SKM-1 (cell line): ENCODE measurements around the gene COX5A.
"Not testable (repeated sequence)": the region's sequence is repeated elsewhere in the genome, so short reads cannot be mapped to it uniquely, and the experiment has no call there.

Source experiments
- DNase-seq: peaks from one replicate; lab custom pipeline; 2025; ENCODE audit not compliant: unreplicated experiment; lab: John Stamatoyannopoulos, UW

The COX5A gene

DNA sequence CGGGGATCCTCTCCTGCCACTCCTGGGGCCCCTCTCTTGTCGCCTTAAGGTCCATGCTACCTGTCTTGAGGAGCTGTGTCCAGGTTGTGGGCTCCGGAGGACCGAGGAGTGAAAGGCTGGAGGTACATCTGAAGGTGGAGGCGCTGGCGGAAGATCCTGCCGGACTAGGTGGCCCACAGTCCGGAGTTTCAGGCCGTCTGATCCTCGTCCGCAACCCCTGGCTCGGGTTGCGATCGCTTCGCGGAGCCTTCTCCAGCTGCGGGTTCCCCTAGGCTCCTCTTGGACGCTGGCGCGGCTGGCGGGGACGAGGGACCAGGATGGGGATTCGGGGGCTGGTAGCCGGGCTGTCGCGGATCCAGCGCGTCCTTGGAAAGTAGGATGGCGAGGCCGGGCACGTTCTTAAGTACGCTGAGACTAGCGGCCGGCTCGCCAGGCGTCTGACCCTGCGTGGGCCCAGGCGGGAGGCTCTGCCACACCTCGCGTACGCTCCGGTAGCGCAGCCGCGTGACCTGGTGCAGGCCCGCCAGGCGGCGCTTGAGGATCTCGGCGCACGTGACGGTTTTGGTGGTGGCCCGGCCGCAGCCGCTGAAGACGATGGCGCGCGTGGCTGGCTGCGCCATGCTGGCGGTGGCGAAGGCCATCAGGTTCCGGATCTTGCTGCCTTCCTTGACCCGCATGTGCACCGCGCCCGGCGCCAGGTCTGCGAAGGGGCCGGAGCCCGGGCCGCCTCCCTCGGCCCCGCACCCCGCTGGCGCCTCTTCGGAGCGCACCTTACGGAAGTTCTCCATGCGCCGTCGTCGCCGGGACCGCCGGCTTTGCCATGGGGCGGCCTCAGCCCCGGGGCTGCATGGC lies 18.1 kb upstream of the COX5A start:
- DNase-seq: no peak

DNA sequence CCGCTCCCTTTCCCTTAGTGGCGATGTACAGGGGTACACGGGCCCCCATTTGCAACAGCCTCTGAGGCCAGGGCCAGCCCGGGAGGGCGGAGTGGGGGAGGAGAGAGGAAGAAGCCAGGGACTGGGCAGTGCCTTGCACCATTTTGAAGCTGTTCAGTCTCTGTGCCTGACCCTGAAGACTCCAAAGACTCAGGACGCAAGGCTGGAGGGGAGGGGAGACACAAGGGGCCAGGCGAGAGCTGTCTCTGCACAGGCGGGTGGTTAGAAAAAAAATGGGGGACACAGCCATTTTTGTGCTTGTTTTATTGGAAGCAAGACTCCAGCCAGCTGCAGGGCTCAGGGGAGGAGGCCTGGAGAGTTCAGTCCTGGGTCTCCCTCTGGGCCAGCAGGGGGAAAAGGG lies 17.1 kb upstream of the COX5A start:
- DNase-seq: no peak

DNA sequence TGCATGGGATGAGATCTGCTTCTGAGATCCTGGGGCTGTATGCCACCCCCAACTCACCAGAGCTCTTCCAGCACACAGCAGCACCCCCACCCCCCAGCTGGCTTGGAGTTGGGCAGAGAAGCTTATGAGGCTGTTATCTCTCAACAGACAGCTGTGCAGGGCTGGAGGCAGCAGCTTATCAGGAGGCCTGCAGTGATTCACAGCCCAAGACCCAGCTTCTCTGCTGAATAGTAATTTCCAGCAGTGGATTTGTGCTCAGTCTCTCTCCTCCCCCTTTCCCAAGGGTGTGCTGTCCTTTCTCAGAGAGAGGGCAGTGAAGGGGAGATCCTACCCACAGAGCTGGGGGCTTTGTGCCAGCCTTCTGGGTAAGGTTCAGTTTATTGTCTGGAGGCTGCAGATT lies 16.6 kb upstream of the COX5A start:
- no peak for DNase-seq

DNA sequence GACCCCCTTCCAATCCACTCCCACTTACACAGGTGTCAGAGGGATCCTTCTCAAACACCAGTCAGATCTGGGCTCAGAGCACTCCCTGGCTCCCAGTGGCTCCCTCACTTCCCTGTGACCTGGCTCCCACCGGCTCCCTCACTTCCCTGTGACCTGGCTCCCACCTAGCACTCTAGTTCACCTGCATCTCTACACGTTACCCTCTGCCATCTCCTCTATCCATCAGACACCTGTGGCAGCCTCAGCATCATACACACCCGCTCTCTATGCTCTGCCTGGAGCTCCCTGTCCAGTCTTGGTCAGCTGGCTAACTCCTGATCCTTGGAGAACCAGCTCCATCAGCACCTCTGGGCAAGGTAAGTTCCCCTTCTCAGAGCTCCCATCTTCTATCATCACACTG lies 13.1 kb upstream of the COX5A start:
- no peak for DNase-seq

DNA sequence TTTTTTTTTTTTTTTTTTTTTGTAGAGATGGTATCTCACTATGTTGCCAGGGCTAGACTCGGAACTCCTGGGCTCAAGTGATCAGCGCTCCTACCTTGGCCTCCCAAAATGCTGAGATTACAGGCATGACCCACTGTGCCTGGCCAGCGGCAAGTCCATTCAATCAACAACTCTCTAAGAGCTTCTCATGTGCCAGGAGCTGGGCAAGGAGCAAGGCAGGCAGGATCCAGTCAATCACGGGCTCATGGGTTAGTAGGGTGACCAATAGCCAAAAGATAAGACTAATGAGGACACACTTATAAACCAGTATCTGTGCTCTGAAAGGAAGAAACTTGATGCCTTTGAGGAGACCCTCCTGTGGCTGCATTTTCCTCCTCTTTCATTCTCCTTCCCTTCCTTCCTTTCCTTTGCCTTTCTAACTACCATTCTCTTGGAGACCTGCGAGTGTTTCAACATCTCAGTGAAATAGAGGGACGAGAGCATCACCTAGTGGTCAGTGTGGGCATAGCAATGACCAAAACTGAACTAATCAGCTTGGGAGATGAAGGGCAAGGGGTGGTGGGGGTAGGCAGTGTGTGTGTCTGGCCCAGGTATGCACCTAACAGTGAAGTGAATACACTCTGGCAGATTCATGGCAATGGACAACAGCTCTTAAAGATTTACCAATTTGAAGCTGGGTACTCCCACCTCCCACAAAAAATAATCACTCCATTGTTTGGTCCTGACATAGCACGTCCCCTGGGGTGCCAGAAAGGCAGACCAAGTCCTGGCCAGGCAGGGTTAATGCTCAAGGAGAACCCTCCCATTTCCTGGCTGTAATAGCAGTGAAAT lies 12.4 kb upstream of the COX5A start:
- peak; percentile 46 for DNase-seq

DNA sequence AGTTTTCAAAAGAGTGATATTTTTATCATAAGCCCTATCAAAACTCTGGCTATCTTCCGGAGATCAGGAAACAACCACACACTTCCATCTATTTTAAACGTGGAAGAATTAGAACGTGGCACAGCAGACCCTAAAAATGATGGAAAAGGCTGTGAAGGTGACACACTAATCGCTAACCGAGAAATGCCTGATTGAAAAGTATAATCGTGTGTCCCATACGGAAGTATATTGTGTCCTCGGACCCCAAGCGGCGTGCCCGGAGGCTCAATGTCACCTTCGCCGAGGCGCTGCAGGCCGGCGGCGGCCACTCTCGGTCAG lies 642 bp downstream of the COX5A start:
- no peak for DNase-seq

DNA sequence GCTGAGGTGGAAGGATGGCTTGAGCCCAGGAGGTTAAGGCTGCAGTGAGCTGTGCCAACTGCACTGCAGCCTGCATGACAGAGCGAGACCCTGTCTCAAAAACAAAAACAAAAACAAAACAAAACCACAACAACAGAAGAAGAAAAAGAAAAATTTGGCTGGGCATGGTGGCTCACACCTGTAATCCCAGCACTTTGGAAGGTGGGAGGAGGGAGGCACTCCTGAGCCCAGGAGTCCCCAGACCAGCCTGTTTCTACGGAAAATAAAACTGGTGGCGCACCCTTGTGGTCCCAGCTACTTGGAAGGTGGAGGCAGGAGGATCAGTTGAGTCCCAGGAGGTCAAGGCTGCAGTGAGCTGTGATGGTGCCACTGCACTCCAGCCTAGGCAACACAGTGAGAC lies 2.7 kb downstream of the COX5A start:
- not testable (repeated sequence) for DNase-seq

DNA sequence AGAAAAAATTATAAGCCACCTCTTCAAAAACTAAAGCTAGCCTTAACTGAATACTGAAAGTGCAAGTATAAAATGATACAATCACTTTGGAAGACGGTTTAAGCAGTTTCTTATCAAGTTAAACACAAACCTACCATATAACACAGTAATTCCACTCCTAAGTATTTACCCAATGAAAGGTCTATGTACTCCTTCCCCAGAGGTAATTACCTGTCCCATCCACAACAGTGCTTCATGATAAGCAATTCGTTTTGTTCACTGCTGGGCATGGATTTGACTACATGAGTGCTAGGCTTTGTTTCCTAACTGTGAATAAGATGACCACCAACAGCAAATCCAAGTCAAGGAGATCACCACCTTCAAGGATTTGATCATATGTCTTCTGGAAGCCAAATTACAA lies 4.3 kb downstream of the COX5A start:
- no peak for DNase-seq

DNA sequence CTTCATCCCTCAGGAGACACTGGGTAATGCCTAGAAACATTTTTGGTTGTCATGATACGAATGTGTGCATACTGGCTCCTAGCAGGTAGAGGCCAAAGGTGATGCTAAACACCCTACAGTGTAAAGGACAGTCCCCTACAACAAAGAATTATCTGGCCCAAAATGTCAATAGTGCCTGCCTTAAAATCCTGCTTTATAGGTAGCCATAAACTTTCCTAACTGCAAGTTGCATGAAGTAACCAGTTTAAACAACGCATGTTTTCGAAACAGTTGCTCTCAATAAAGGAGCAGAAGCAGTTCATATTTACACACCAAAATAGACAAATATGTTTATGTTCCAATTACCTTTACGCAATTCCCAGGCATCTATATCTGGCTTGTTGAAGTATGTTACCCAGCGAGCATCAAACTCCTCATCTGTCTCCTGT lies 9.1 kb downstream of the COX5A start:
- DNase-seq: no peak

DNA sequence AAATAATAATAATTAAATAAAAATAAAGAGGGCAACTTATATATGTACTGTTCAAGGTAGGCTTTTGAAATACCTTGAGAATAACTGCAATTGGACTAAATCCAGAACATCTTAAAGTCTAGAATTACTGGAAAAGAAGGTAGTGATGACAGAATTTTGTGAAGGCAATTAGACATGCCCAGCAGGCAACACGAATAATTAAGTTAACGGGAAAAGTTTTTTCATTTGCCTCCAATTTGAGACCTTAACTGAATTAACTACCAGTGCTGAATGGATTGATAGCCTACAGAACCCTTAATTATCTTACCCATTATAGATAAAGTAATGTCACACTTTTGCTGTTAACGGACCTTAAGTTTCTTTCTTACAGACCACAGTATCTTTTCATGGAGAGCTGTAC lies 13.3 kb downstream of the COX5A start:
- no peak for DNase-seq

DNA sequence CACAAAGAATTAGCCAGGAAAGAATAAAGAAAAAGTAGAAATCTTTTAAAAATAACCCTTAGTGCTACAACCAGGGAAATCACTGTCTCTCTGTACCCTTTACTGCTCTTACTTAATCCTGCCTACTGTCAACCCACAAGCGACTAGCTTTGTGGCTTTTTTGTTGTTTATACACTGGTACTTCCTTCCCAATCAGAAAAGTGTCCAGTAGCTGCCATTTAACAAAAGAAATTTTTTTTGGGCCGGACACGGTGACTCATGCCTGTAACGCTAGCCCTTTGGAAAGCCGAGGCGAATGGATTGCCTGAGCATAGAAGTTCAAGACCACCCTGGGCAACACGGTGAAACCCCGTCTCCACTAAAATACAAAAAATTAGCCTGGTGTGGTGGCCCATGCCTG lies 17.4 kb downstream of the COX5A start:
- DNase-seq: no peak

DNA sequence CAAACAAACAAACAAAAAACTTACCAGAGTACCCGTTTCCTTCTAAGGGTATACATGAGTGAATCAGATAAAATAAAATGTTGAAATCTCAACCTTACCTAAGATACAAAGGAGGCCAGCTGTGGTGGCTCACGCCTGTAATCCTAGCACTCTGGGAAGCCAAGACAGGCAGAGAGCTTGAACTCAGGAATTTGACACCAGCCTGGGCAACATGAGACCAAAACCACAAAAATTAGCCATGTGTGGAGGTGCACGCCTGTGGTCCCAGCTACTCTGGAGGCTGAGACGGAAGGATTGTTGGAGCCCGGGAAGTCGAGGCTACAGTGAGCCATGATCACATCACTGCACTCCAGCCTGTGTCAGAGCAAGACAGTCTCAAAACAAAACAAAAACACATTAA lies 20.2 kb downstream of the COX5A start:
- DNase-seq: no peak

DNA sequence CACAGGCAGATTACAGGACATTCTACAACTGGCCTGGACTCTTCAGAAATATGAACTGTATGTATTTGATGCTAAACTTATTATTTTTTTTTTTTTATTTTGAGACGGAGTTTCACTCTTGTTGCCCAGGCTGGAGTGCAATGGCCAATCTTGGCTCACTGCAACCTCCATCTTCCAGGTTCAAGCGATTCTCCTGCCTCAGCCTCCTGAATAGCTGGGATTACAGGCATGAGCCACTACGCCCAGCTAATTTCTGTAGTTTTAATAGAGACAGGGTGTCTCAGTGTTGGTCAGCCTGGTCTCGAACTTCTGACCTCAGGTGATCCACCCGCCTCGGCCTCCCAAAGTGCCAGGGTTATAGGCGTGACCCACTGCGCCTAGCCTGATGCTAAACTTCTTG lies 24.1 kb downstream of the COX5A start:
- not testable (repeated sequence) for DNase-seq

DNA sequence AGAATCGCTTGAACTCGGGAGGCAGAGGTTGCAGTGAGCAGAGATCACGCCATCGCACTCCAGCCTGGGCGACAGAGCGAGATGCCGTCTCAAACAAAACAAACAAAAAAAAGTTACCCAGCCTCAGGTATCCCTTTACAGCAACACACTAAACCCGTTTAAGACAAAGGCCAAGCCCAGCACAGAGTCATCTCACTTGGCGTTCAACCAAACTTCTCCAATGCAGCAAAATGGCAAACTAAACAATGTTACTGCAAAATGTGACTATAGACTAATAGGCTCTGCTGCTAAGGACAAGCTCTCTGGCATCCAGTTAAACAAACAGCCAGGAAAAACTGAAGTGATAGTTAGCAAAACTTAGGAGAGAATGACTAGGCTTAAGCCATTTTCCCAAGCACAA lies 24.8 kb downstream of the COX5A start:
- no peak for DNase-seq

DNA sequence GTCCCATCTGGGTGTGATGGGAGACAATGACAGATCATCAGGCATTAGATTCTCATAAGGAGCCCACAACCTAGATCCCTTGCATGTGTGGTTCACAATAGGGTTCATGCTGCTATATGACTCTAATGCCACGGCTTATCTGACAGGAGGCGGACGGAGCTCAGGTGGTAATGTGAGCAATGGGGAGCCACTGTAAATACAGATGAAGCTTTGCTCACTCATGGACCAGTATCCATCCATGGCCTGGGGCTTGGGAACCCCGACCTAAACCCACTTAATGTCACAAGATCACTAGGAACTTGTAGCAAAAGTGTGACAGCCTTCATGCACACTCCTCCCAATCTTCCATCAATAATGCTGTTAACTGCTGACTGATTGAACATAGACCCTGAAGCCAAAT lies 29.2 kb downstream of the COX5A start:
- no peak for DNase-seq

DNA sequence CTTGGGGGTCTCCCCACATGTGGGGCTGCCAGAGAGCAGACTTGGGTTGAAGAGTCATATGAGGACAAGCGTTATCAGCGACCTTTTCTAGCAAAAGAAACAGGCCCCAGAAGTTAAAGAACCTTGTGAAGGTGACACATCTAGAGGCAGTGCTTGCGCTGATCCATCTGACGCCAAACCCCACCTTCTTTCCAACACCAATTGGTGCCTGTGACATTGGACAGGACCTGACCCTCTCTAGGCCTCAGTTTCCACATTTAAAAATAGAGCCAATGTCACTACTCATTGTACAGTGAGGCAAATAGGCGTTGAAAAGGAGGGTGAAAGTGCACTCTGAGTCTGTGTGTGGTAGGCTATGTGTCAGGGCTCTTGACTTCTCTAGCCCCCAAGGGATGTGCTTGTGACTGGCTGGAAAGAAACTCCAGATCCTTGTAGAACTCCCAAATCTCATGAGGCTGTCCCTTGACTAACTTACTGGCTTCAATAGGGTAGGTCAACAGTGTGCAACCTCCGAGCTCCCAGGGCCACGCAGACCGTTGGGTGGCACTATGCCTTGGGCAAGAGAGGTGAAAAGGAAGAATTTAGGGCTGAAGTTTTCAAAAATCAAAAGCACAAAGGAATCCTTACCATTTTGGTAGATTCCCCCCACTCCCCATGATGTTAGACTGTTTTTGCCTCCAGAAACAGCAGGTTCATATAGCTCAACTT lies 30.6 kb downstream of the COX5A start:
- no peak for DNase-seq

DNA sequence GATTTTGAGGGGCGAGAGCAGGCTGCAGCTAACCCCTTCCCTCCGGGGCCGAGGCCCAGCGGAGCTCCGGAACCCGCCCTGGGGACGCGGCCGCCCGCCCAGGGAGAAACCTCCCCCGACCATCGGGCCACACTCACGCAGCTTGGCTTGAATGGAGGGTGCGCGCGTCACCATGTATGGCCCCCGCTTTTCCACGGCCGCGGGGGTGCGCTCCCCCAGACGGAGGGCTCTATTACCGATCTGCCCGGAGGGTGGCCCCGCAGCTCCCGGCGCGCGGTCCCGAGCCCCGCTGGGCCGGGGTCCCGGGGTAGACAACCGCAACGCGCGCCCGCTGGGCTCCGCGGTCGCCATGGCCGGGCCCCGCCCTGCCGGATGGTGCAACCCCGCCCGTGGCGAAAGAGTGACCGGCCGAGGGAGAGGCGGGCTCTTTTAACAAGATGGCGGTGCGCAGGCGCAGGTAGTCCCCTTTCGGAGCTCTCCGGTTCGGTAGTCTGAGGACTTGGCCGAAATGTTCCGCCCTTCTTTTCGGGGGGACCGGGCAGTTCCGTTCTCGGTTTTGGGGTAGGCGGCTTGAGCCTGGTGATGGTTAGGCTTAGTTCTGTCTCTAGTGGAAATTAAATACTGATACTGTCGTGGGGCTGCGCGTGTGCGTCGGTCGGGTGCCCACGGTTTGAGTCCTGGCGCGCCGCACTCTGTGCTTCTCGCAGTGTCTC lies 31.3 kb downstream of the COX5A start, which contains the start of gene FAM219B:
TSS of gene FAM219B (minus strand) at position 402 of the 713 bp plus-strand sequence. CDS start at position 351, 51 bp downstream.
- DNase-seq: peak; percentile 87

DNA sequence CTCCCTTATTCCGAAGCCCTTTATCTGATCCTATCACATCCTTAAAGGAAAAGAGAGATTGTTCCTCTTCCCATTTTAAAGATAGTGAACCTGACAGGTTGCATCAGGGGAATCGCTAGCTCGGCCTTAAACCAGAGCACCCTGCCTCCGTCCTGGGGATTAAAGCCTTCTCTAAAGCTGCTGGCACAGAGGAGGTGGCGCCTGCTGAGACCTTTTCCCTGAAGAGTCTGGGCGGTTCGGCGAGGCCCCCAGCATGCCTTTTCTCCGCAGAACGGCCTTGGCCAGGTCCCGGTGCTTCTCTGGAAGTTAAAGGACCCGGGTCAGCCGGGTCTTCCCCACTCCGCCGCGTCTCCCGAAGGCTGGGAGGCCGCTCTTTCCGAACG lies 31.8 kb downstream of the COX5A start:
- no peak for DNase-seq

DNA sequence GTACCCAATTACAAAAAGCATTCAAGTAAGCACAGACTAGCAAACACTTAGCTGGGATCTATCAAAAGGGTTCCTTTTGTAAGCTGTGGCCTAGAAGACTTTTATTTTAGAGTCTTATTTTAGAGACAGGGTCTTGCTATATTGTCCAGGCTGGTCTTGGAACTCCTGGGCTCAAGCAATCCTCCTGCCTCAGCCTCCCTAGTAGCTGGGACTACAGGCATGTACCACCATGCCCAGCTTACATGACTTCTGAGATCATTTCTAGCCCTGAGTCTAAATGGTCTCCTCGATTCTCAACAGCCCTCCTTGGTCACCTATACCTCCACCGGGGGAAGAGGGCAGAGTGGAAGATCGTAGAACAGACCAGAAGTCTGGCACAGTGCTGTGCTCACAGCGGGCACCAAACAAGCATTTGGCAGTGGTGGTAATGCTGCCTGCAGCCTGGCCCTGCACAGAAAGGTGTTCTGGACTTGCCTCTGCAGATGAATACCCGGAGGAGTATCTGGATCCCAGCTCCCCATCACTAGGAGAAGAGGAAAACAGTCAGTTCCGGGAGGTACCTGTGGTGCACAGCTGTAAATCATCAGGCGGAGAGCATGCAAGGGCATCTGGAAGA lies 33.6 kb downstream of the COX5A start:
- DNase-seq: no peak

DNA sequence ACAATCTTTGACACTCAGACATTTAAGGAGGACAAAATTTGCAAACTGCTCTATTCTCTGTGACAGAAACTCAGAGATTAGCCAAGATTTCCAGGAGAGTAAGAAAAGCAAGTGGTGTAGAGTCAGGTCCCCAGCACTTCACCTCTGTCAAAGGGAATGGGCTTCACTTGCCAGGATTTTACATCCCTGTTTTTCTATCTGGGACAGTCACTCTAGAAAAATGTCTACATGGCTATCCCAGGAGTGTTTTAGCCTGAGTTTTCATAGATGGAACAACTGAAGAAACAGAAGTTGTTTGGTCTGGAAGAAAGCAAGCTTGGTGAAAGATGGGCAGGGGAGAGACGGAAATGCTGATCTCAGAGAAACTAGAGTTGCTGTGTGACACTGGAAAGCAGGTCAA lies 34.2 kb downstream of the COX5A start:
- no peak for DNase-seq
